WTC11 (cell line): Measurements from ENCODE around the gene RAMP1.

Experiments used
- CTCF ChIP-seq: fragments of 200-600 bp; IDR thresholded peaks from 2 replicates; pipeline ENCODE4 v1.8.0; 2022; ENCODE audit warnings: antibody characterized with exemption
- E2F1 ChIP-seq: sonication (generic); formaldehyde crosslinking; IDR thresholded peaks from 2 replicates; pipeline ENCODE4 v1.8.0; 2022; ENCODE audit warnings: mild to moderate bottlenecking, missing genetic modification reagents
- NFYB ChIP-seq: sonication (generic); formaldehyde crosslinking; conservative IDR thresholded peaks from 2 replicates; pipeline ENCODE4 v1.8.0; 2022; ENCODE audit warnings: low read depth, missing genetic modification reagents
- NR2C2 ChIP-seq: sonication (generic); formaldehyde crosslinking; IDR thresholded peaks from 2 replicates; pipeline ENCODE4 v1.8.0; 2022; ENCODE audit warnings: mild to moderate bottlenecking, missing genetic modification reagents
- ZNF121 ChIP-seq: sonication (generic); formaldehyde crosslinking; IDR thresholded peaks from 2 replicates; pipeline ENCODE4 v1.8.0; 2023; ENCODE audit warnings: missing genetic modification reagents
- ZNF416 ChIP-seq: fragments of 250-450 bp; sonication (Bioruptor Pico); IDR thresholded peaks from 2 replicates; pipeline ENCODE4 v1.9.0; 2021; ENCODE audit warnings: mild to moderate bottlenecking, inconsistent platforms

GRCh38 chr2:237857791-237858190 is 1.6 kb upstream of the RAMP1 start:
- TF ChIP-seq CTCF, result no peak
- no peak for TF ChIP-seq ZNF121 (CRISPR knock-in tag)
- TF ChIP-seq NFYB, result no peak
- TF ChIP-seq E2F1, result no peak
- no peak for TF ChIP-seq ZNF416 (CRISPR knock-in tag)
- no peak for TF ChIP-seq NR2C2 (CRISPR knock-in tag)
